ENCODE results near the gene BAIAP2L1. TPM values are rescaled to one million over a fixed set of nuclear protein-coding genes. Genes with fewer than 3 reads are reported as not detected.

The BAIAP2L1 gene
- total and polyA plus RNA-seq, 9 of the 15 experiments (the other 6 are each of a cell fraction or from before 2014, with no cell fraction given), result 4.2 to 29.8 (median 15.5) TPM

DNA sequence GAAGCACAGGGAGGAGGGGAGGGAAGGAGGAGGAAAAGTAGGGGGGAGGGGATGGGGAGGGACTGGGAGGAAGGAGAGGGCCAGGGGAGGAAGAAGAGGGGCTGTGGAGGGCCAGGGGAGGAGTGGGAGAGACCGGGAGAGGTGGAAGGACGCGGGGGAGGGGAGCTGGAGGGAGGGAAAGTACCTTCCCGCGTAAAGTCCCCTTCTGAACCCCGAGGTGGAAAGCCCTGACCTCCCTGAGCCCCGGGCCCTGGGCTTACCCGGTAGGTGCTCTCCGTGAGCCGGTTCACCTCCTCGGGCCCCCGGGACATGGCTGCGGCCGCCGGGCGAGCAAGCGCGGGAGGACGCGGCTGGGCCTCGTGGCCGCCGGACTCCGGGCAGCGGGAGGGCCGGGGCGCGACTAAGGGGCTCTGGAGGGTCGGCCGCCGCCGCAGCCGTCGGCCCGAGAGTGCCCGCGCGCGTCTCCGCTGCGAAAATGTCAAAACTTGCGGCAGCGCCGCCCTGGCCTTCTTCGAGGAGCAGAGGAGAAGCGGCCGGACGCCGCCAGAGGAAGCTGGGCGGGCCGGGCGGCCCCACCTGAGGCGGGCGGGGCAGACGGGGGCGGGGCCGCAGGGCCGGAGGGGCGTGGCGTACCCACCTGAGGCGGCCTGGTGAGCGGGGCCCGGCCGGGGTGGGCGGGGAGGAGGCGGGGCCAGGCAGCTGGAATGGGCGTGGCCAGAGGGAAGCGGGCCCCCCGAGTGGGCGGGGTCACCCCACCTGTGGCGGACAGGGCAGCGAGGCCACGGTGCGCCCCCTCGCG lies at the start of gene BAIAP2L1 (continued):
- TF ChIP-seq TAL1 (IDR thresholded peaks at IDR 0.05) (no peak), BRD4 (IDR thresholded peaks at IDR 0.05) (no peak), ZBTB8A (IDR thresholded peaks at IDR 0.05; ENCODE audit: partially characterized antibody) (no peak), KLF10 (CRISPR knock-in tag; IDR thresholded peaks at IDR 0.05) (no peak), TEAD2 (tag; IDR thresholded peaks at IDR 0.05) (no peak), SUPT5H (IDR thresholded peaks at IDR 0.05) (no peak), SRSF9 (IDR thresholded peaks at IDR 0.05; ENCODE audit: borderline replicate concordance, low read depth, low read length) (no peak), SAFB (IDR thresholded peaks at IDR 0.05; ENCODE audit: borderline replicate concordance, low read depth, low read length) (0 out of 2 replicates have a peak, but pooled peaks have one; percentile 6), NFE2L1 (tag; IDR thresholded peaks at IDR 0.05; ENCODE audit: borderline replicate concordance, low read depth) (no peak), POLR2A (conservative IDR thresholded peaks at IDR 0.05) (peak; percentile 60; the same call in 1 of the 2 replicates), TAF7 (tag; IDR thresholded peaks at IDR 0.05) (no peak), MED1 (CRISPR knock-in tag; IDR thresholded peaks at IDR 0.05; ENCODE audit: borderline replicate concordance) (no peak), C11orf30 (IDR thresholded peaks at IDR 0.05; ENCODE audit: low read depth) (no peak), OTX1 (CRISPR knock-in tag; IDR thresholded peaks at IDR 0.05) (no peak), MAFF (IDR thresholded peaks at IDR 0.05; ENCODE audit: low read length) (no peak)
- TF ChIP-seq, protein P1, sequence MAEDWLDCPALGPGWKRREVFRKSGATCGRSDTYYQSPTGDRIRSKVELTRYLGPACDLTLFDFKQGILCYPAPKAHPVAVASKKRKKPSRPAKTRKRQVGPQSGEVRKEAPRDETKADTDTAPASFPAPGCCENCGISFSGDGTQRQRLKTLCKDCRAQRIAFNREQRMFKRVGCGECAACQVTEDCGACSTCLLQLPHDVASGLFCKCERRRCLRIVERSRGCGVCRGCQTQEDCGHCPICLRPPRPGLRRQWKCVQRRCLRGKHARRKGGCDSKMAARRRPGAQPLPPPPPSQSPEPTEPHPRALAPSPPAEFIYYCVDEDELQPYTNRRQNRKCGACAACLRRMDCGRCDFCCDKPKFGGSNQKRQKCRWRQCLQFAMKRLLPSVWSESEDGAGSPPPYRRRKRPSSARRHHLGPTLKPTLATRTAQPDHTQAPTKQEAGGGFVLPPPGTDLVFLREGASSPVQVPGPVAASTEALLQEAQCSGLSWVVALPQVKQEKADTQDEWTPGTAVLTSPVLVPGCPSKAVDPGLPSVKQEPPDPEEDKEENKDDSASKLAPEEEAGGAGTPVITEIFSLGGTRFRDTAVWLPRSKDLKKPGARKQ (CRISPR knock-in tag; IDR thresholded peaks at IDR 0.05), result no peak
- TF ChIP-seq, protein P2, sequence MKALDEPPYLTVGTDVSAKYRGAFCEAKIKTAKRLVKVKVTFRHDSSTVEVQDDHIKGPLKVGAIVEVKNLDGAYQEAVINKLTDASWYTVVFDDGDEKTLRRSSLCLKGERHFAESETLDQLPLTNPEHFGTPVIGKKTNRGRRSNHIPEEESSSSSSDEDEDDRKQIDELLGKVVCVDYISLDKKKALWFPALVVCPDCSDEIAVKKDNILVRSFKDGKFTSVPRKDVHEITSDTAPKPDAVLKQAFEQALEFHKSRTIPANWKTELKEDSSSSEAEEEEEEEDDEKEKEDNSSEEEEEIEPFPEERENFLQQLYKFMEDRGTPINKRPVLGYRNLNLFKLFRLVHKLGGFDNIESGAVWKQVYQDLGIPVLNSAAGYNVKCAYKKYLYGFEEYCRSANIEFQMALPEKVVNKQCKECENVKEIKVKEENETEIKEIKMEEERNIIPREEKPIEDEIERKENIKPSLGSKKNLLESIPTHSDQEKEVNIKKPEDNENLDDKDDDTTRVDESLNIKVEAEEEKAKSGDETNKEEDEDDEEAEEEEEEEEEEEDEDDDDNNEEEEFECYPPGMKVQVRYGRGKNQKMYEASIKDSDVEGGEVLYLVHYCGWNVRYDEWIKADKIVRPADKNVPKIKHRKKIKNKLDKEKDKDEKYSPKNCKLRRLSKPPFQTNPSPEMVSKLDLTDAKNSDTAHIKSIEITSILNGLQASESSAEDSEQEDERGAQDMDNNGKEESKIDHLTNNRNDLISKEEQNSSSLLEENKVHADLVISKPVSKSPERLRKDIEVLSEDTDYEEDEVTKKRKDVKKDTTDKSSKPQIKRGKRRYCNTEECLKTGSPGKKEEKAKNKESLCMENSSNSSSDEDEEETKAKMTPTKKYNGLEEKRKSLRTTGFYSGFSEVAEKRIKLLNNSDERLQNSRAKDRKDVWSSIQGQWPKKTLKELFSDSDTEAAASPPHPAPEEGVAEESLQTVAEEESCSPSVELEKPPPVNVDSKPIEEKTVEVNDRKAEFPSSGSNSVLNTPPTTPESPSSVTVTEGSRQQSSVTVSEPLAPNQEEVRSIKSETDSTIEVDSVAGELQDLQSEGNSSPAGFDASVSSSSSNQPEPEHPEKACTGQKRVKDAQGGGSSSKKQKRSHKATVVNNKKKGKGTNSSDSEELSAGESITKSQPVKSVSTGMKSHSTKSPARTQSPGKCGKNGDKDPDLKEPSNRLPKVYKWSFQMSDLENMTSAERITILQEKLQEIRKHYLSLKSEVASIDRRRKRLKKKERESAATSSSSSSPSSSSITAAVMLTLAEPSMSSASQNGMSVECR (CRISPR knock-in tag; IDR thresholded peaks at IDR 0.05), result peak; percentile 55; the same call in 1 of the 2 replicates
- TF ChIP-seq, protein P3, sequence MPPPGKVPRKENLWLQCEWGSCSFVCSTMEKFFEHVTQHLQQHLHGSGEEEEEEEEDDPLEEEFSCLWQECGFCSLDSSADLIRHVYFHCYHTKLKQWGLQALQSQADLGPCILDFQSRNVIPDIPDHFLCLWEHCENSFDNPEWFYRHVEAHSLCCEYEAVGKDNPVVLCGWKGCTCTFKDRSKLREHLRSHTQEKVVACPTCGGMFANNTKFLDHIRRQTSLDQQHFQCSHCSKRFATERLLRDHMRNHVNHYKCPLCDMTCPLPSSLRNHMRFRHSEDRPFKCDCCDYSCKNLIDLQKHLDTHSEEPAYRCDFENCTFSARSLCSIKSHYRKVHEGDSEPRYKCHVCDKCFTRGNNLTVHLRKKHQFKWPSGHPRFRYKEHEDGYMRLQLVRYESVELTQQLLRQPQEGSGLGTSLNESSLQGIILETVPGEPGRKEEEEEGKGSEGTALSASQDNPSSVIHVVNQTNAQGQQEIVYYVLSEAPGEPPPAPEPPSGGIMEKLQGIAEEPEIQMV (tag; conservative IDR thresholded peaks at IDR 0.05; ENCODE audit: low read depth), result no peak
- TF ChIP-seq, protein P4, sequence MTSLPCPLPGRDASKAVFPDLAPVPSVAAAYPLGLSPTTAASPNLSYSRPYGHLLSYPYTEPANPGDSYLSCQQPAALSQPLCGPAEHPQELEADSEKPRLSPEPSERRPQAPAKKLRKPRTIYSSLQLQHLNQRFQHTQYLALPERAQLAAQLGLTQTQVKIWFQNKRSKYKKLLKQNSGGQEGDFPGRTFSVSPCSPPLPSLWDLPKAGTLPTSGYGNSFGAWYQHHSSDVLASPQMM (CRISPR knock-in tag; IDR thresholded peaks at IDR 0.05), result no peak
